Caco-2 (cell line): ENCODE results near the gene ZNF408. TPM values are rescaled to one million over a fixed set of nuclear protein-coding genes. Genes with fewer than 3 reads are reported as not detected.

Experiments
- BruUV-seq: library from RNA; stranded (reverse); fragments of 400-500 nt; replicated peaks from 2 replicates; lab custom pipeline; 2021; lab: Mats Ljungman, UMichigan
- CTCF ChIA-PET: fragments of 300-600 bp; sonication (Branson Sonifier 250); formaldehyde crosslinking; loops from one replicate; lab custom pipeline; 2022; ENCODE audit warnings: antibody characterized with exemption; lab: Charles Lee
- POLR2A ChIA-PET: fragments of 300-600 bp; sonication (Branson Sonifier 250); formaldehyde crosslinking; loops from one replicate; lab custom pipeline; 2022; ENCODE audit warnings: antibody characterized with exemption; lab: Charles Lee
- DNase-seq, 2 experiments: peaks; one replicate each; pipeline versions ENCODE4 v3.0.0 to v3.0.0-alpha.2; 2020 to 2022
- H3K27me3 ChIP-seq: replicated peaks from 2 replicates; pipeline ENCODE4 v1.6.0; 2011; ENCODE audit warnings: low read length; ENCODE audit not compliant: control insufficient read depth, insufficient read depth
- H3K36me3 ChIP-seq: 2 replicates; pipeline ENCODE4 v1.5.1; 2011; ENCODE audit warnings: low read length; ENCODE audit not compliant: control insufficient read depth, insufficient read depth
- H3K4me1 ChIP-seq: fragments of 250-450 bp; sonication (Bioruptor Pico); 2 replicates; pipeline ENCODE4 v1.5.1; 2020; ENCODE audit warnings: mild to moderate bottlenecking
- H3K4me3 ChIP-seq: 2 replicates; pipeline ENCODE4 v1.5.1; 2011; ENCODE audit warnings: low read depth, mild to moderate bottlenecking, control low read depth, low read length
- H3K9me3 ChIP-seq: fragments of 250-450 bp; sonication (Bioruptor Pico); 2 replicates; pipeline ENCODE4 v1.5.1; 2020; ENCODE audit warnings: mild to moderate bottlenecking, moderate library complexity
- H3K27ac Mint-ChIP-seq: one replicate; pipeline ENCODE4 v1.8.0; 2022; ENCODE audit warnings: mixed read lengths; ENCODE audit not compliant: unreplicated experiment
- H3K27me3 Mint-ChIP-seq: one replicate; pipeline ENCODE4 v1.8.0; 2022; ENCODE audit warnings: mixed read lengths; ENCODE audit not compliant: insufficient read depth, unreplicated experiment
- H3K36me3 Mint-ChIP-seq: one replicate; pipeline ENCODE4 v1.8.0; 2022; ENCODE audit warnings: mild to moderate bottlenecking, mixed read lengths; ENCODE audit not compliant: insufficient read depth, unreplicated experiment
- H3K4me1 Mint-ChIP-seq: one replicate; pipeline ENCODE4 v1.8.0; 2022; ENCODE audit warnings: low read depth, mixed read lengths; ENCODE audit not compliant: unreplicated experiment
- H3K4me3 Mint-ChIP-seq: one replicate; pipeline ENCODE4 v1.8.0; 2022; ENCODE audit warnings: mild to moderate bottlenecking, moderate library complexity, mixed read lengths; ENCODE audit not compliant: unreplicated experiment
- H3K9me3 Mint-ChIP-seq: one replicate; pipeline ENCODE4 v1.8.0; 2022; ENCODE audit warnings: mixed read lengths; ENCODE audit not compliant: unreplicated experiment
- CTCF ChIP-seq, 2 experiments: fragments of 200-600 bp in 1 of 2; IDR thresholded peaks; 1 replicate in 1 of 2; 2 replicates in 1 of 2; pipeline versions ENCODE4 v1.5.1 to v1.8.0; 2011 to 2022; ENCODE audit warnings: antibody characterized with exemption in 1 of 2, control low read depth in 1 of 2, inconsistent platforms in 1 of 2, low read depth in 1 of 2, low read length in 1 of 2, mild to moderate bottlenecking in 1 of 2, moderate library complexity in 1 of 2; ENCODE audit not compliant: insufficient read depth in 1 of 2, severe bottlenecking in 1 of 2, unreplicated experiment in 1 of 2
- intact Hi-C: fragments of 100-400 bp; cut with micrococcal nuclease; formaldehyde crosslinking; loops from one replicate; pipeline ENCODE4 v1.10.0; 2022; ENCODE audit not compliant: unreplicated experiment
- total RNA-seq: library from RNA; stranded (reverse); gene quantifications from 2 replicates; pipeline ENCODE4 v1.2.3, GENCODE V29; 2022

The ZNF408 gene
- total RNA-seq, 1 experiment from 2014 or later = 23.3 TPM

GRCh38 chr11:46680815-46681214, 20.0 kb upstream of the ZNF408 start:
- Histone ChIP-seq H3K27me3 (no peaks in the 10 kb centered on the region), H3K4me1 (peaks cover under 1% of the 10 kb centered on the region; the same call in 1 of the 2 replicates), H3K36me3 (peaks cover 3% of the 10 kb centered on the region; the same call in 1 of the 2 replicates), H3K9me3 (no peaks in the 10 kb centered on the region), H3K4me3 (no peak overlapping the region)
- POLR2A ChIA-PET = no interaction called here
- Mint-ChIP-seq H3K9me3 (no peaks in the 10 kb centered on the region), H3K36me3 (peaks cover 53% of the 10 kb centered on the region), H3K4me3 (no peak overlapping the region), H3K27ac (no peak overlapping the region), H3K4me1 (no peaks in the 10 kb centered on the region), H3K27me3 (no peaks in the 10 kb centered on the region)
- TF ChIP-seq CTCF (IDR thresholded peaks at IDR 0.05; ENCODE audit: insufficient read depth in 1 of 2, low read depth in 1 of 2, low read length in 1 of 2, severe bottlenecking in 1 of 2, unreplicated experiment in 1 of 2) = no peak
- DNase-seq = no peak
- BruUV-seq = no TSS peak
- CTCF ChIA-PET = no interaction called here
- intact Hi-C loops = no loop called here

GRCh38 chr11:46681814-46682213, 19.0 kb upstream of the ZNF408 start:
- Mint-ChIP-seq H3K36me3 (peaks cover 58% of the 10 kb centered on the region), H3K27ac (no peak overlapping the region), H3K9me3 (no peaks in the 10 kb centered on the region), H3K4me1 (no peaks in the 10 kb centered on the region), H3K4me3 (no peak overlapping the region), H3K27me3 (no peaks in the 10 kb centered on the region)
- H3K27me3 ChIP-seq = no peaks in the 10 kb centered on the region
- DNase-seq = no peak
- H3K36me3 ChIP-seq = peaks cover 3% of the 10 kb centered on the region; the same call in 1 of the 2 replicates
- no peaks in the 10 kb centered on the region for H3K4me1 ChIP-seq
- ChIA-PET POLR2A (no interaction called here), CTCF (no interaction called here)
- TF ChIP-seq CTCF (IDR thresholded peaks at IDR 0.05; ENCODE audit: insufficient read depth in 1 of 2, low read depth in 1 of 2, low read length in 1 of 2, severe bottlenecking in 1 of 2, unreplicated experiment in 1 of 2) = no peak
- no TSS peak for BruUV-seq
- H3K9me3 ChIP-seq = no peaks in the 10 kb centered on the region
- intact Hi-C loops = no loop called here
- H3K4me3 ChIP-seq = no peak overlapping the region

GRCh38 chr11:46682773-46683752, 17.8 kb upstream of the ZNF408 start:
- TF ChIP-seq CTCF (IDR thresholded peaks at IDR 0.05; ENCODE audit: insufficient read depth in 1 of 2, low read depth in 1 of 2, low read length in 1 of 2, severe bottlenecking in 1 of 2, unreplicated experiment in 1 of 2) = no peak
- peaks cover 10% of the 10 kb centered on the region for H3K36me3 ChIP-seq
- H3K4me3 ChIP-seq = no peak overlapping the region
- intact Hi-C loops = no loop called here
- Mint-ChIP-seq H3K4me3 (no peak overlapping the region), H3K27ac (no peak overlapping the region), H3K4me1 (no peaks in the 10 kb centered on the region), H3K27me3 (no peaks in the 10 kb centered on the region), H3K9me3 (no peaks in the 10 kb centered on the region), H3K36me3 (peaks cover 53% of the 10 kb centered on the region)
- no peaks in the 10 kb centered on the region for H3K9me3 ChIP-seq
- ChIA-PET POLR2A (interaction anchor here (0.6 kb wide), 1 partner anchor 23 kb away, joined by 7 read pairs; no protein-coding TSS in a partner anchor), CTCF (no interaction called here)
- no peaks in the 10 kb centered on the region for H3K4me1 ChIP-seq
- no peak for DNase-seq
- BruUV-seq = no TSS peak
- no peaks in the 10 kb centered on the region for H3K27me3 ChIP-seq
